Suprapubic skin (tissue), 3 donors: ENCODE data around the gene HES5.

Experiments
- CTCF ChIP-seq, 2 donors: fragments of 200-600 bp in 1 of 2; fragments of 450-650 bp in 1 of 2; sonication (generic) in 1 of 2; IDR thresholded peaks; one replicate each; pipeline ENCODE4 v1.5.1; 2016 to 2019; ENCODE audit warnings: antibody characterized with exemption in 2 of 2, mild to moderate bottlenecking in 1 of 2, moderate library complexity in 1 of 2
- EP300 ChIP-seq: sonication (generic); formaldehyde crosslinking; IDR thresholded peaks from one replicate; pipeline ENCODE4 v1.6.1; 2017; ENCODE audit warnings: antibody characterized with exemption

- TF ChIP-seq CTCF (IDR thresholded peaks at IDR 0.05): no peak
- no peak for TF ChIP-seq EP300
Measured at GRCh38 chr1:2523891-2524609, 6.0 kb downstream of the HES5 start.
